ENCODE results near the gene SYNE3.

Gene SYNE3

GRCh38 chr14:95503365-95504134 is 12.9 kb downstream of the SYNE3 start:
- no peak for DNase-seq

DNA sequence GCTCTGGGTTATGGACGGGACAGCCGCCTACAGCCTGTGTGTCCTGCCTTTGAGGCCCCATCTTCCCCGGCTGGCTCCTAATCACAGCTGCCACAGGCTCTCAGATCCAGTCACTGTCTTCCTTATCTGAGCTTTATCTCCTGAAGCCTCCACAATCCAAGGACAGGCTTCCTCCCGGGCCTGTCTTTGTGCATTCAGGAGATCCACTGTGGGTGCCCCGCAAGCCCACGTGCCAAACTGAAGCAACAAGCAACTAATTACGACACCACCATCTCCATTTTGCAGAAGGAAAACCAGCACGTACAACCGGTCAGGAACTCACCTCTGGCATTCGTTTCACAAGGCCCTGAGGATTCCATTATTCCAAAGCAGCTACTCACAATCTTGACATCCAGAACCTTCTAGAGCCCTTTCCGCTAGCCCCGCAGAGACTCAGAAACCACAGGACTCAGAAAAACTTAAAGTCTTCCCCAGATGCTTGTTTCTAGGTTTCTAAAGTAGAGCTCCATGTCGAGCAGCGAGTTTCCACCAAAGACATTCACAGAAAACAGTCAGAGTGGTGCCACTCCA is 14.0 kb downstream of the SYNE3 start:
- no peak for DNase-seq

GRCh38 chr14:95500772-95501401 is 15.6 kb downstream of the SYNE3 start:
- no peak for DNase-seq

GRCh38 chr14:95500201-95500681 is 16.2 kb downstream of the SYNE3 start:
- no peak for DNase-seq

- DNase-seq = no peak
Measured at GRCh38 chr14:95499354-95499750, 17.1 kb downstream of the SYNE3 start.

DNA sequence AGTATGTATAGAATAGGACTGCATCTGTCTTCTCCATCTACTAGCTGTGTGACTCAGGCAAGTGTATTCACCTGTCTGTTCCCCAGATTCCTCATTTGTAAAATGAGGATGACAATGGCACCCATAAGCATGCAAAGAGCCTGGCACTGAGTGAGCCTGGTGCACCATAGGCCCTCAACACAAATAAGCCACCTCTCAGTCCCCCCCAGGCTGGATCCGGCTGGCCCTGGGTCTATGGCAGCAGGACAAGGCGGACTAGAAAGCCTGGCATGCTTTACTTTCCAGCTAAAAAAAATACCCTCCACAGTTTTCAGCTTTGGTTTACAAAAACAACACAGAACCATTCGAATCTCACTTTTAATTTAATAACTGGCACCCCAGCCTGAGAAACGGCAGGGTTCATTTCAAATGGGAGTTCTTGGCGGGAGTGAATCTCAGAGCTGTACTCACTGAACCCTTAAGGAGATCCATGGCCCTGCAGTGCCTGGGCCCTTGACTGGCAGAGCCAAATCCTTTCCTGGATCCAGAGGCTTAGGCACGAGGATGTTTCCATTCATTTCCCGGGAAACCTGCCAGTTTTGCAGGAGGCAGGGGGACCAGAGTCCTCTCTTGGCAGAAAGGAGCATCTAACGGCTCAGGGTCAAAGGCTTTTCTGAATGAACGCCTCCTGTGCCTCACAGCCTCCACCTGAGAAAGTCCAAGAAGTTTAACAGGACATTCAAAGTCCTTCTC is 17.7 kb downstream of the SYNE3 start:
- no peak for DNase-seq

DNA sequence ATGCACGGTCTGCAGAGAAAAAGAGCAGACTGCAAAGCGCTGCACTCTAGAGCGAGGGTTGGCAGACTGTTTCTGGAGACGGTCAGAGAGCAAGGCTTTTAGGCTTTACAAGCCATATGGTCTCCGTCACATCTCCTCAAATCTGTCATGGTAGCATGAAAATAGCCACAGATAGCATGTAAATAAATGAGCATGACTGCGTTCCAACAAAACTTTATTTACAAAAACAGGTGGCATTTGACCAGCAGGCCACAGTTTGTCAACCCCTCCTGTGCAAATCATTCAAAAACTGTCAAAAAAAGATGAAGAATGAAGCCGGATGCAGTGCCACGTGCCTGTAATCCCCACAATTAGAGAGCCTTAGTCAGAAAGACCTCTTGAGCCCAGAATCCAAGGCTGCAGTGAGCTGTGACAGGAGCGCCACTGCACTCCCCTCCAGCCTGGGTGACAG is 18.9 kb downstream of the SYNE3 start:
- DNase-seq = no peak

DNA sequence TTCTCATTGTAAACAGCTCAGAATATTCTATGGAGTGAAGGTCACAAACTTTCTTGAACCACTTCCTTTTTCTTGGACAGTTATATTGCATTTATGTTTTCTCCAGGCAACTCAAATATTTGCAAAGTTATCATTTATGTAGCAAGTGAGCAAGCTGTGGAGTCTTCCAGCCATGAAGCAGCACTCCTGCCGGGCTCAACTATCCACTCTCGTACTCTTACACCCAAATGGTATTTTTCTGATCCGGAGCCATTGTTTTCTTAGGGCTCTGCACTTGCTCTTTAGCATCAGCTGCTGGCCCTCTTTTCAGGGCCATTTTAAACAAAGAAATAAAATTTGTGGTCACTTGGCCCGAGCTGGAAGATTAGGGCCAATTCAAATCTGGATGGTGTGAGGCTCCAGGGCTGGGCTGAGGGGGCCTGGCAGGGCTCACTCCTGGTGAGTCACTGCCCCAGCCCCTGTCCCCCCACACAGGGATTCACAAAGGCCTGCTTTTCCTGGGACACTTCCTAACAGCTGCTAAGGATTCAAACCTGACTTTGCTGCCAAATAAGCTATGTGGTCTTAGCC is 19.7 kb downstream of the SYNE3 start:
- DNase-seq = no peak

- peak; percentile 68 for DNase-seq
Measured at GRCh38 chr14:95496111-95496681, 20.3 kb downstream of the SYNE3 start.

GRCh38 chr14:95495538-95496025 is 20.9 kb downstream of the SYNE3 start:
- peak; percentile 81 for DNase-seq

GRCh38 chr14:95495076-95495475 is 21.4 kb downstream of the SYNE3 start:
- no peak for DNase-seq

GRCh38 chr14:95494456-95494855 is 22.0 kb downstream of the SYNE3 start:
- peak; percentile 44 for DNase-seq

GRCh38 chr14:95493976-95494375 is 22.5 kb downstream of the SYNE3 start:
- no peak for DNase-seq

- no peak for DNase-seq
Measured at GRCh38 chr14:95493503-95493902, 22.9 kb downstream of the SYNE3 start.

- no peak for DNase-seq
Measured at GRCh38 chr14:95491936-95492608, 24.4 kb downstream of the SYNE3 start.

DNA sequence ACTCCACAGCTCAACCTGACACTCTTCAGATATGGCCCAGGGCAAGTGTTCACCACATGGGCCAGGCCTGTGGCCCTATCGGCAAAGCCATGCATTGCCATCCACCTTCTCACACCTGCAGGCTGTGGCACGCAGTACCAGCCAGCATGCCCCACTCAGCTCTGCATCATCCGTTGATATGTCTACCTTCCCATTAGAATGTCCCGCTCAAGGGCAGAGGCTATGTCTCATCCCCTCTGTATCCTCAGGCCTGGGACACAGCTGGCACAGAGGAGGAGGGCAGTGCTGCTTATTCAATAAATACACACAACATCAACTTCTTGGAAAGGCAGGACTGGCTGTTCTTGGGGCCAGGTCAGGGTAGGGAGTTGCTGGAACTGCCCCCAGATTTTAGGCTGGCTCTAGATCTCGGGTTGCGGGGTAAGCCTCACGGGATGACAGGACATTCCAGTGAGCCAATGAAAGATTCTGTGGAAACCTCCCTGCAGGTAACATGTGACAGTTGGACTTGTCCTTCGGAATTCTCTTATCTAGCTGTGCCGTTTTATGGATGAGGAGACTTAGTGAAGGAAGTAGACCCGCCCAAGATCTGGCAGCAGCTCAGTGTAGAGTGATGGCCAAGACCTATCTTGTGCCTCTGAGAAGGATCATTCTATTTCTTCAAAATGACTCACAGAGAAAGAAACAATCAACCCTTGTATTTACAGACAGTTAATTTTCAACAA is 25.6 kb downstream of the SYNE3 start:
- no peak for DNase-seq

- no peak for DNase-seq
Measured at GRCh38 chr14:95490138-95490509, 26.3 kb downstream of the SYNE3 start.

DNA sequence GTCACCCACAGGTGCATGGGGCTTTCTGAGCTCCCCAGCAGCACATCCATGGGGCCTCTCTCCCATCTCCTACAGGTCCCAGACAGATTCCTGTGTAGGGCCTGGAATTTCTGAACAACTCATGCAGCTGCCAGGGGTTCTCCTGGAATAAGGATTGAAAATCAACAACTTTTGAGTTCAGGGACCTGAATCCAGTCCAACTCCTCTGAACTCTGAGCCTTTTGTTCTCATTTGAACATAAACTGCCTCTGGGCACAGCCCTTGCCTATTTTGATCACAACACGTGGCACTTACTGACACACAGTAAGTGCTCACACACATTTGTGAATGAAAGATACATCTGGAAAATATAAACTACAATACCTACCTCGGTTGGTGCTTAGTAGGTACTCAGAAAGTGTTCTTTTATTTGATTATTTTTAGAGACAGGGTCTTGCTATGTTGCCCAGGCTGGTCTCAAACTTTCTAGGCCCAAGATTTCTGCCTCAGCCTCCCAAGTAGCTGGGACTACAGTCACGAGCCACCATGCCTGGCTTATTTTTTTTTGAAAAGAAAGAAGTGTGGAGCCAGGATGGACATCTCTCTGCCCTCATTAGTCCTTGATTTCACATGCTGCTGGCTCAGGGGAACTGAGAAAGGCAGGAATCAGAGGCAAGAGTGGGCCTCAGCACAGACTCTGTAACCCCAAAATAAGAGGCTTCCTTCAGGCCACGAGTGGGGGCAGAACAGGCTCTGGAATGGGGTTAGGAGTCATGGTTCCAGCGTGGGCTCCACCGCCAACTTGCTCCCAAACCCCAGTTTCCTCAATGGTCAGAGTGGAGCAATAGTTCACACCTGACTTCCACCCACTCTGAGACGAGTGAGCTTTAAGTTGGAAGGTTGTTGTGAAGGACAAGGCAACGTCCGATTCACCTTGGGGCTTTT is 27.0 kb downstream of the SYNE3 start:
- DNase-seq = no peak

DNA sequence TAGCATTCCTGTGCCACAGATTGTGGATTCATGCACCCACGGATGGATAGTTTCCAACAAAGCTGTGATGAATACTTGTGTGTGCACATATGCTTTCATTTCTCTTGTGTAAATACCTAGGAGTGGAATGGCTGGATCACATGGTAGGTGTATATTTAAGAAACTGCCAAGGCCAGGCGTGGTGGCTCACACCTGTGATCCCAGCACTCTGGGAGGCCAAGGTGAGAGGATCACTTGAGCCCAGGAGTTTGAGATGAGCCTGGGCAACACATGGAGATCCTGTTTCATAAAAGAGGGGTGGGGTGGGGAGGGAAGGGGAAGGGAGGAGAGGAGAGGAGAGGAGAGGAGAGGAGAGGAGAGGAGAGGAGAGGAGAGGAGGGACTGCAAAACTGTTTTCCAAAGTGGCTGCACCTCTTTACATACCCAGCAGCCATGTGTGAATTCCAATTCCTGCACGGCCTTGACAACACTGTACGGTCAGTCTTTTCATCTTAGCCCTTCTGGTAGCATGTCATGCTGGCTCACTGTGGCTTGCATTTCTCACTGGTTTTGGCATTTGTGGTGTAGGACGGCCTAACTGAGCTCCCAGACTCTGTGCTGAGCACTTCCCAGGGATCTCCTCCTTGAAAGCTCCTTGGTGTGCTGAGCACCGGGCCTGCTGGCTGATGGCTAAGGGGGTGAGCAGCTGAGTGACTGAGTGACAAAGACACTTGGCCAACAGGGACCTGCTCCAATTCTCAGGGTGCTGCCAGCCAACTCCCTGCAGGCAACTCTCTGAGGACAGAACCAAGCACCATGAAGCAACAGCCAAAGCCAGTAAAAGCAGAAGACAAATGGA is 27.9 kb downstream of the SYNE3 start:
- no peak for DNase-seq

All from activated CD4-positive, alpha-beta T cell treated with anti-CD3 and anti-CD28 coated beads, Interleukin-10, Interleukin-2, amounts not matched to agents 100 ng/mL and 50 ng/mL, durations not matched to agents 16 hours and 8 hours (primary cell).